ENCODE data around the gene PPP1R3F.

- TF ChIP-seq CTCF (IDR thresholded peaks at IDR 0.05): no peak
- no peak for TF ChIP-seq POLR2A (IDR thresholded peaks at IDR 0.05)
- TF ChIP-seq POLR2AphosphoS5 (IDR thresholded peaks at IDR 0.05): no peak
Observed at GRCh38 chrX:49286581-49286980, 17.0 kb downstream of the PPP1R3F start.

Measured in prostate gland (tissue), 2 donors.